WTC11 (cell line): Measurements from ENCODE around the gene ATXN3L. TPM values are rescaled to one million over a fixed set of nuclear protein-coding genes. Genes with fewer than 3 reads are reported as not detected.

Source experiments
- ATAC-seq: fragments of 200-7000 bp; cut with Tn5 transposase; 2 replicates; pipeline ENCODE4 v1.10.0; 2021; ENCODE audit warnings: mild to moderate bottlenecking, moderate library complexity
- CTCF ChIA-PET: fragments of 300-600 bp; sonication (Branson Sonifier 250); formaldehyde crosslinking; loops from one replicate; lab custom pipeline; 2021; ENCODE audit warnings: antibody characterized with exemption; lab: Charles Lee
- POLR2A ChIA-PET: fragments of 350-600 bp; sonication (Branson Sonifier 250); formaldehyde crosslinking; loops from one replicate; lab custom pipeline; 2021; ENCODE audit warnings: antibody characterized with exemption; lab: Charles Lee
- DNase-seq: peaks from one replicate; pipeline ENCODE4 v3.0.0; 2021; ENCODE audit warnings: low spot score
- H3K27ac Mint-ChIP-seq: 2 replicates; pipeline ENCODE4 v1.8.0; 2021; ENCODE audit warnings: mixed read lengths
- H3K27me3 Mint-ChIP-seq: 2 replicates; pipeline ENCODE4 v1.8.0; 2021; ENCODE audit warnings: low read depth, mild to moderate bottlenecking, moderate library complexity, mixed read lengths
- H3K36me3 Mint-ChIP-seq: 2 replicates; pipeline ENCODE4 v1.8.0; 2021; ENCODE audit warnings: mixed read lengths
- H3K4me1 Mint-ChIP-seq: 2 replicates; pipeline ENCODE4 v1.8.0; 2022; ENCODE audit warnings: mixed read lengths
- H3K4me3 Mint-ChIP-seq: 2 replicates; pipeline ENCODE4 v1.8.0; 2021; ENCODE audit warnings: mild to moderate bottlenecking, moderate library complexity, mixed read lengths
- H3K9me3 Mint-ChIP-seq: 2 replicates; pipeline ENCODE4 v1.8.0; 2021; ENCODE audit warnings: mixed read lengths
- ATF6 ChIP-seq: sonication (generic); formaldehyde crosslinking; IDR thresholded peaks from 2 replicates; pipeline ENCODE4 v1.8.1; 2023; ENCODE audit warnings: mild to moderate bottlenecking, missing genetic modification reagents
- CREB1 ChIP-seq: sonication (generic); formaldehyde crosslinking; IDR thresholded peaks from 2 replicates; pipeline ENCODE4 v1.8.0; 2023; ENCODE audit warnings: mild to moderate bottlenecking, missing genetic modification reagents
- GRHL2 ChIP-seq: fragments of 250-450 bp; sonication (Bioruptor Pico); IDR thresholded peaks from 2 replicates; pipeline ENCODE4 v1.8.0; 2022; ENCODE audit warnings: mild to moderate bottlenecking, moderate library complexity; ENCODE audit not compliant: insufficient replicate concordance, severe bottlenecking
- GTF2I ChIP-seq: fragments of 250-450 bp; sonication (Bioruptor Pico); conservative IDR thresholded peaks from 2 replicates; pipeline ENCODE4 v1.4.0; 2021; ENCODE audit warnings: mild to moderate bottlenecking
- HMGXB4 ChIP-seq: sonication (generic); formaldehyde crosslinking; IDR thresholded peaks from 2 replicates; pipeline ENCODE4 v1.8.1; 2023; ENCODE audit warnings: mild to moderate bottlenecking, moderate library complexity, missing genetic modification reagents
- JUN ChIP-seq: sonication (generic); formaldehyde crosslinking; IDR thresholded peaks from 2 replicates; pipeline ENCODE4 v1.8.0; 2023; ENCODE audit warnings: mild to moderate bottlenecking, missing genetic modification reagents
- MYBL2 ChIP-seq: sonication (generic); formaldehyde crosslinking; IDR thresholded peaks from 2 replicates; pipeline ENCODE4 v1.8.1; 2023; ENCODE audit warnings: mild to moderate bottlenecking, moderate library complexity, missing genetic modification reagents
- NFE2L1 ChIP-seq: sonication (generic); formaldehyde crosslinking; IDR thresholded peaks from 2 replicates; pipeline ENCODE4 v1.8.1; 2023; ENCODE audit warnings: missing genetic modification reagents
- OVOL2 ChIP-seq: fragments of 250-450 bp; sonication (Bioruptor Pico); IDR thresholded peaks from 2 replicates; pipeline ENCODE4 v1.9.0; 2021; ENCODE audit warnings: mild to moderate bottlenecking, borderline replicate concordance
- PRRX2 ChIP-seq: fragments of 250-450 bp; sonication (Bioruptor Pico); IDR thresholded peaks from 2 replicates; pipeline ENCODE4 v1.8.0; 2021; ENCODE audit warnings: mild to moderate bottlenecking
- SMAD3 ChIP-seq: sonication (generic); formaldehyde crosslinking; IDR thresholded peaks from 2 replicates; pipeline ENCODE4 v1.8.0; 2022; ENCODE audit warnings: missing genetic modification reagents, mild to moderate bottlenecking, borderline replicate concordance
- STAT6 ChIP-seq: sonication (generic); formaldehyde crosslinking; conservative IDR thresholded peaks from 2 replicates; pipeline ENCODE4 v1.8.1; 2023; ENCODE audit warnings: mild to moderate bottlenecking, low read depth, missing genetic modification reagents, moderate library complexity
- ZNF121 ChIP-seq: sonication (generic); formaldehyde crosslinking; IDR thresholded peaks from 2 replicates; pipeline ENCODE4 v1.8.0; 2023; ENCODE audit warnings: missing genetic modification reagents
- ZNF219 ChIP-seq: sonication (generic); formaldehyde crosslinking; IDR thresholded peaks from 2 replicates; pipeline ENCODE4 v1.8.0; 2023; ENCODE audit warnings: missing genetic modification reagents, mild to moderate bottlenecking, borderline replicate concordance
- ZNF263 ChIP-seq: sonication (generic); formaldehyde crosslinking; IDR thresholded peaks from 2 replicates; pipeline ENCODE4 v1.8.1; 2022; ENCODE audit warnings: low read depth, mild to moderate bottlenecking, moderate library complexity, missing genetic modification reagents
- ZNF396 ChIP-seq: fragments of 250-450 bp; sonication (Bioruptor Pico); IDR thresholded peaks from 2 replicates; pipeline ENCODE4 v1.8.0; 2021; ENCODE audit warnings: mild to moderate bottlenecking, moderate library complexity, borderline replicate concordance
- ZNF416 ChIP-seq: fragments of 250-450 bp; sonication (Bioruptor Pico); IDR thresholded peaks from 2 replicates; pipeline ENCODE4 v1.9.0; 2021; ENCODE audit warnings: mild to moderate bottlenecking, inconsistent platforms
- ZNF512 ChIP-seq: sonication (generic); formaldehyde crosslinking; IDR thresholded peaks from 2 replicates; pipeline ENCODE4 v1.8.1; 2022; ENCODE audit warnings: missing genetic modification reagents, borderline replicate concordance
- ZNF671 ChIP-seq: fragments of 250-450 bp; sonication (Bioruptor Pico); IDR thresholded peaks from 2 replicates; pipeline ENCODE4 v1.8.0; 2021; ENCODE audit warnings: mild to moderate bottlenecking
- total RNA-seq: library from RNA; stranded (reverse); gene quantifications from 3 replicates; pipeline ENCODE4 v1.2.3, GENCODE V29; 2021

ATXN3L gene
- total RNA-seq, 1 experiment from 2014 or later: not detected

- no peak for DNase-seq
- Mint-ChIP-seq H3K36me3 (no peaks in the 10 kb centered on the region; the same call in none of the 2 replicates), H3K27ac (no peak overlapping the region), H3K4me3 (no peak overlapping the region), H3K9me3 (peaks cover 12% of the 10 kb centered on the region), H3K4me1 (peaks cover 10% of the 10 kb centered on the region), H3K27me3 (no peaks in the 10 kb centered on the region)
- ATAC-seq: no peak; the same call in 1 of the 2 replicates
- TF ChIP-seq ZNF121 (CRISPR knock-in tag) (no peak), ZNF671 (CRISPR knock-in tag) (no peak), CREB1 (CRISPR knock-in tag) (no peak)
- ChIA-PET POLR2A (no interaction called here), CTCF (no interaction called here)
Measured at GRCh38 chrX:13334491-13334890, 14.6 kb upstream of the ATXN3L start.

- Mint-ChIP-seq H3K36me3 (no peaks in the 10 kb centered on the region; the same call in none of the 2 replicates), H3K27me3 (no peaks in the 10 kb centered on the region), H3K9me3 (peaks cover 7% of the 10 kb centered on the region; the same call in 1 of the 2 replicates), H3K4me3 (no peak overlapping the region), H3K4me1 (peaks cover 7% of the 10 kb centered on the region), H3K27ac (no peak overlapping the region)
- ChIA-PET POLR2A (no interaction called here), CTCF (no interaction called here)
- no peak for ATAC-seq
- TF ChIP-seq ZNF416 (CRISPR knock-in tag) (no peak), OVOL2 (CRISPR knock-in tag) (no peak), ATF6 (no peak), ZNF512 (no peak), GRHL2 (CRISPR knock-in tag) (no peak), ZNF263 (no peak), HMGXB4 (CRISPR knock-in tag) (no peak), JUN (CRISPR knock-in tag) (no peak), MYBL2 (CRISPR knock-in tag) (no peak), STAT6 (CRISPR knock-in tag) (no peak)
- no peak for DNase-seq
Measured at GRCh38 chrX:13330446-13330845, 10.6 kb upstream of the ATXN3L start.

GRCh38 chrX:13327666-13328065, 7.8 kb upstream of the ATXN3L start:
- H3K4me3 Mint-ChIP-seq: no peak overlapping the region
- no peak overlapping the region for H3K27ac Mint-ChIP-seq
- CTCF ChIA-PET: no interaction called here
- no peak for ATAC-seq
- DNase-seq: no peak
- no peaks in the 10 kb centered on the region for H3K4me1 Mint-ChIP-seq
- no peak for TF ChIP-seq NFE2L1 (CRISPR knock-in tag)
- TF ChIP-seq SMAD3: no peak
- TF ChIP-seq GTF2I (CRISPR knock-in tag): no peak
- TF ChIP-seq ZNF219: no peak
- no peak for TF ChIP-seq ZNF396
- TF ChIP-seq PRRX2 (CRISPR knock-in tag): no peak
- TF ChIP-seq ZNF263: no peak
- TF ChIP-seq OVOL2 (CRISPR knock-in tag): no peak
- TF ChIP-seq ATF6: no peak
- H3K9me3 Mint-ChIP-seq: peaks cover 7% of the 10 kb centered on the region; the same call in 1 of the 2 replicates
- POLR2A ChIA-PET: no interaction called here
- no peaks in the 10 kb centered on the region for H3K27me3 Mint-ChIP-seq
- H3K36me3 Mint-ChIP-seq: no peaks in the 10 kb centered on the region; the same call in 1 of the 2 replicates
